Non-pigmented ciliary epithelial cell (primary cell): ENCODE data around the gene FAM149A.

Experiments
- DNase-seq: peaks from one replicate; pipeline ENCODE4 v3.0.0-alpha.2; 2010; ENCODE audit warnings: low read depth

FAM149A gene

GRCh38 chr4:186158966-186159365, 54.5 kb downstream of the FAM149A start:
- DNase-seq, result no peak

- no peak for DNase-seq
These were observed 55.1 kb downstream of the FAM149A start for GRCh38 chr4:186159613-186160012.

GRCh38 chr4:186161138-186161537, 56.6 kb downstream of the FAM149A start:
- no peak for DNase-seq

- DNase-seq, result no peak
These were observed 62.5 kb downstream of the FAM149A start for GRCh38 chr4:186166852-186167512.

- no peak for DNase-seq
These were observed 63.1 kb downstream of the FAM149A start for GRCh38 chr4:186167605-186168004.

- DNase-seq, result no peak
These were observed 64.2 kb downstream of the FAM149A start for GRCh38 chr4:186168750-186169149.

- DNase-seq, result no peak
These were observed 64.9 kb downstream of the FAM149A start for GRCh38 chr4:186169333-186169944.

GRCh38 chr4:186169945-186170802, 65.7 kb downstream of the FAM149A start:
- no peak for DNase-seq

- no peak for DNase-seq
These were observed 66.5 kb downstream of the FAM149A start for GRCh38 chr4:186170966-186171365.

GRCh38 chr4:186172546-186172945, 68.0 kb downstream of the FAM149A start:
- no peak for DNase-seq

- no peak for DNase-seq
These were observed 83.6 kb downstream of the FAM149A start for GRCh38 chr4:186188107-186188506.

GRCh38 chr4:186189656-186190055, 85.2 kb downstream of the FAM149A start:
- DNase-seq, result no peak

- no peak for DNase-seq
These were observed 86.2 kb downstream of the FAM149A start for GRCh38 chr4:186190581-186191199.

GRCh38 chr4:186191200-186192065, 86.9 kb downstream of the FAM149A start, which contains the start of gene CYP4V2:
Gene CYP4V2 (plus strand): TSS chr4:186191567. CDS start chr4:186191824, 257 bp downstream.
- DNase-seq, result no peak

GRCh38 chr4:186192066-186192612, 87.6 kb downstream of the FAM149A start:
- DNase-seq, result no peak

GRCh38 chr4:186193851-186194250, 89.3 kb downstream of the FAM149A start:
- no peak for DNase-seq

GRCh38 chr4:186196063-186196462, 91.6 kb downstream of the FAM149A start:
- DNase-seq, result no peak

GRCh38 chr4:186200516-186200915, 96.0 kb downstream of the FAM149A start:
- DNase-seq, result no peak

- no peak for DNase-seq
These were observed 96.5 kb downstream of the FAM149A start for GRCh38 chr4:186201010-186201409.

GRCh38 chr4:186201535-186202230, 97.2 kb downstream of the FAM149A start:
- DNase-seq, result no peak
